SKM-1 treated with dmso at 0.1 percent for 144 hours (cell line): ENCODE measurements around the gene FBF1.
"Not testable (repeated sequence)": the region's sequence is repeated elsewhere in the genome, so short reads cannot be mapped to it uniquely, and the experiment has no call there.

Experiments
- DNase-seq: peaks from one replicate; lab custom pipeline; 2025; ENCODE audit not compliant: unreplicated experiment; lab: John Stamatoyannopoulos, UW

The FBF1 gene

DNA sequence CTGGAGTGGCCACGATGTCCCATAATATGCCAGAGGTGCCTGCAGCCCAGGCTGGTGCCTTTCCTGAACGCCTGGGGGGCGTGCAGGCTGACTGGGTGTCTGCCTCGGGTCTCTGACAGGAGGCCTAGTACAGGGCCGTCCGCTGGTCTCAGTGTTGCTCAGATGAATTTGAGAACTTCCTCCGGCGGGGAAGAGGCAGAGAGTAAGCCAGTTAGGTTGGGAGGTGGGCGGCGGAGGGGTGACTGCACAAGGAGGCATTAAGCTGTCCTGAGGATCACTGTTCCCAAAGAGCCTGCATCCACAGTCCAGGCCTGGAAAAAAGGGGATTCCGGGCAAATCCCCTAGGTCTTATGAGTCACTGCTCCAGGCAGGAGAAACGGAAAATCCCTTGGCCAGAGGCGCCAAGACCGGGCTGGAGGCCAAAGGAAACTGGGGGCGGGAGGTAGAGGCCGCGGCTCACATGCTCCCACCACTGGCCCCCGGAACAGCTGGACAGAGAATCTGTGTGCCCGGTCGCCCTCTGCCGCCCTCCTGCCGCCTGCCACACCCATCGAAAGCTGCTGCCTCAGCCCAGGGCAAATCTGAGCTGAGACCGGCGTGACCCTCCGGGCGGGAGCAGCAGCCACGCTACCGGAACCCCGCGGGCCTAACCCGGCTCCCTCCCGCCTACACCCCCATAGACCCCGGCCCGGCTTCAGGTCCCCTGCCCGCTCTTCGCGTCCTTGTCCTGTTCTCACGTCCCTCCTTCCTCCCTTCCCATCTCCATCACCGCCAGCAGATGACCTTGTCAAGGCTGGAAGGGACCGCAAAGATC, 63.7 kb downstream of the FBF1 start:
- DNase-seq = no peak

DNA sequence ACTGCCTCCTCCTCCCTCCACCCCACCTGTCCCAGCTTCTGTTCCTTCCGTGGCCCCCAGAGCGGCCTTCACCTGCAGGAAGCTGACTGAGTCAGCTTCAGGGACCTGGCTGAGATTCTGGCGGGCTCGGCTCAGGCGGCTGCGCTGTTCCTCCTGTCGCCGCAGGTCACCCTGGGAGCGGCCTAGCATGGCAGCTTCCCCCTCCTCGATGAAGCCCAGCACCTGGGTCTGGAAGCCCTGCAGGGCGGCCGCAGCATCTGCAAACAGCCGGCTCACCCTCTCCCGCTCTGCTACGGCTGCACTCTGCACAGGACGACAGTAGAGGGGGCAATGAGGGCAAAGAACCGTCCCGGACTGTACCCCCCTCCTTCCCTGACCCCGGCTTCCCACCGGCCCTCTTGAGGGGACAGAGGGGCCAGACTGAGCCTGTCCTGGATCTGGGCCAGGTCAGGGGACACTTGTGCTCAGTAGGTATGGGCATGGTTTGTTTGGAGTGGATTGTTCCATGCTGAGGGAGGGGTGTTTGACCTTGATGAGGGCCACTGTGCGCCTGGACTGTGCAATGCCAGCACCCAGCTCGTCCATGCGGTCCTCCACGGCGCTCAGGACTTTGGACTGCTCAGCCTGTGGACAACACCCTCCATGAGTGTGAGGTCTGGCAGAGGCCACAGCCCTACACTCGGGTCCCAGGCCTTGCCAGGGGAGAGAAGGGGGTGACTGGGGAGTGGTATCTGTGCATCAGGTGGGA, 64.5 kb downstream of the FBF1 start:
- no peak for DNase-seq

DNA sequence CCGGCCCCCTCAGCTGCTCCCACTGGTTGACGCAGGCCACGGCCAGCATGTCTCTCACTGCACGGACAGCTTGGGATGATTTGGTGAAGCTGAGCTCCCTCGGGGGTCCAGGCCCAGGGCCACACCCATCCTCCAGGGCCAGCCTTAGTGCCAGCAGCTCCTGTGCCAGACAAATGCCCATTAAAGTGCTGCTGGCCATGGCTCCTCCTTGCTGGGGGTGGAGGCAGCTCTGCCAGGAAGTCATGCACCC, 65.0 kb downstream of the FBF1 start:
- DNase-seq = no peak

DNA sequence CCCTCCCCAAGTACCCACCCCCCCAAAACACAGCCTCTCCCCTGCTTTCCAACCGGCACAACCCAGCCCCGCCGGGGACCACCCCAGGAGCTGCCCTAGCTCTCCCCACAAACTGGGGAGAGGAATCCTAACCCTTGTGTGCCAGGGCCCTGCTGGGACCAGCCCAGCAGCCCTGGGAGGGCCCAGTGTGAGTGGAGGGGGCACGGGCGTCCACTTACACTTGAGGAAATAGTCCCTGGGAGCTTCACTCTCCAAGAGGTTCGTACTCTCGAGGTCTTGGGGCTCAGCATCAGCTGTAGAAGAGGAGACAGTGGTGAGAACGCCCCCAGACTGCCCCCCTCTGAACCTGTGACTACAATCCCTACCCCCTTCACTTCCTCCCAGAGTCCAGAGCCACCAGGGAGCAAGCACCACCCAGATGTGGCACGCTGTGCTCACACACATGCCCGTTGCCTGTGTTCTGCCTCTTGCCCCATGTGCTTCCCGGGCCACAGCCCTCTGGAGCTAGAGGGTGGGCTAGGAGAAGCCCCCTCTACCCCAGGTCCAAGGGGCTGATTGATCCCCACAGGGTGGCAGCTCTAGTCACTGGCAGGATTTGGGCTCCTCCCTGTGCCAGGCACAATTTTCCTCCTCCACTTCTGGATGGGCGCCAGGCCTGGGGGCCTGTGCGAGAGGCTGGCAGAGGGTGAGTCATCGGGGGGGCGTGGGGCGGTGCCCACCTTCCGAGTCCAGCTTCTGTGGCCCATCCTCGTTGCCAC, 65.5 kb downstream of the FBF1 start:
- no peak for DNase-seq

DNA sequence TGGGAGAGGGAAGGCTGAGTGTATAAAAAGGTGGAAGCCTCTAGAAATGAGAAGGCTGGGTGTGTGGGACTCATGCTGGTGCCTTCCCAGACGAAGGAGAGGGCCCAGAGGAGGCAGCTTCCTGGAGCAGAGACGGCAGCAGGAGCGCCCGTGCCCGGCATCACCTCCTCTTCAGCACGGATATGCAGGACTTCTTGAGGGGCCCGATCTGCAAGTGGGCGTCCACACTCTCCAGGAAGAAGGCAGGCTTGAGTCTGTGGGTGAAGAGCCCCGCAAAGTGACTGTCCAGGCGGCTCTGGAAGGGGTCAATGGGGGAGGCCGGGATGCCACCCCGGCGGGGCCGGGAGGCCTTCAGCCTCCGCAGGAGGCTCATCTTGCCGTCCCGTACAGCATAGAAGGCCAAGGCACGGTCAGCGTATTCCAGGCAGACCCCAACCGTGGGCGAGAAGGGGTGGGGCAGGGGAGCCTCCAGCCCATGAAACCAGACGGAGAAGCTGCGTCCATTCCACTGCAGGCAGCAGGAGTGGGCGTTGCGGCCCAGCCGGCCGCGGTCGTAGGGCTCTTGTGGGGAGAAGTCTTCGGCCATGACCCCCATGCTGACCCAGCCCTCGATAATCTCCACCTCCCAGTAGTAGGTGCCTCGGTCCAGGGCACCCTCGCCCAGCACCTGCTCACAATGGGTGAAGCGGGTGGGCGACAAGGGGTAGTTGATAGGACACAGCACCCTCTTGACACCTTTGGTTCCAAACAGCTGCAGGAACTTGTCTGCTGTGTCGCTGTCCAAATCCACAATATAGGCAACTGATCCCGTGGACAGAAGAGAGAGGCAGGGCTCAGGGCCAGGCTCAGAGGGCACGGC, 66.3 kb downstream of the FBF1 start:
- DNase-seq = no peak

DNA sequence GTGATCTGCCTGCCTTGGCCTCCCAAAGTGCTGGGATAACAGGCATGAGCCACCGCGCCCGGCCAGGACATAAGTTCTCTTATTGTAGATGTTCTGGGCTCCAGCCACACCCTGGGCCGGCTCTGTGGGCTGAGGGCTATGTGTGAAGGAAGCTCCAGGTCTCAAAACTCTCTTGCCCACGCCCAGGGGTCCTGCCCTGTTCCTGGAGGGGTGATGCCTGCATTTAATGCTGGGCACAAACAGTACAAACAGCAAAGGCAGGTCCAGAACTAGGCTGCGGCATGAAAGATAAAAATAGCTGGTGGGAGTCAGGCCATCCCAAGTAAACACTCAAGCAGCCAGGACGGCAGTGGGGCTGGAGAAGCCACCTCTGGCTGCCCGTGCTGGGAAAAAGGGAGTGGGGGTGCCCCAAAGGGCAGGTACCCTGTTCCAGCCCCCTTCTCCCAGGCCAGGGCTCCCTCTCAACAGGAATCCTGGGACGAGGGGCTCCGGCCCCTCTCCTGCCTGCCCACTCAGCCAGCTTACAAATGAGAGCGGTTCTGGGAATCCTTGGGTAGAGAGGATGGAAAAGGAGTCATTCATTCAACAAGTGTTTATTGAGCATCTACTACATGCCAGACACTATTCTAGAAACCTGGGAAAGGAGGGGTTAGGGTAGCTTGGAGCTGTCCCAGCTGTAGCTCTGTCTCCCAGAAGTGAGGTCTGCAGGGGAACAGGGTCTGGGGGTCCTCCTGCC, 67.1 kb downstream of the FBF1 start:
- no peak for DNase-seq

DNA sequence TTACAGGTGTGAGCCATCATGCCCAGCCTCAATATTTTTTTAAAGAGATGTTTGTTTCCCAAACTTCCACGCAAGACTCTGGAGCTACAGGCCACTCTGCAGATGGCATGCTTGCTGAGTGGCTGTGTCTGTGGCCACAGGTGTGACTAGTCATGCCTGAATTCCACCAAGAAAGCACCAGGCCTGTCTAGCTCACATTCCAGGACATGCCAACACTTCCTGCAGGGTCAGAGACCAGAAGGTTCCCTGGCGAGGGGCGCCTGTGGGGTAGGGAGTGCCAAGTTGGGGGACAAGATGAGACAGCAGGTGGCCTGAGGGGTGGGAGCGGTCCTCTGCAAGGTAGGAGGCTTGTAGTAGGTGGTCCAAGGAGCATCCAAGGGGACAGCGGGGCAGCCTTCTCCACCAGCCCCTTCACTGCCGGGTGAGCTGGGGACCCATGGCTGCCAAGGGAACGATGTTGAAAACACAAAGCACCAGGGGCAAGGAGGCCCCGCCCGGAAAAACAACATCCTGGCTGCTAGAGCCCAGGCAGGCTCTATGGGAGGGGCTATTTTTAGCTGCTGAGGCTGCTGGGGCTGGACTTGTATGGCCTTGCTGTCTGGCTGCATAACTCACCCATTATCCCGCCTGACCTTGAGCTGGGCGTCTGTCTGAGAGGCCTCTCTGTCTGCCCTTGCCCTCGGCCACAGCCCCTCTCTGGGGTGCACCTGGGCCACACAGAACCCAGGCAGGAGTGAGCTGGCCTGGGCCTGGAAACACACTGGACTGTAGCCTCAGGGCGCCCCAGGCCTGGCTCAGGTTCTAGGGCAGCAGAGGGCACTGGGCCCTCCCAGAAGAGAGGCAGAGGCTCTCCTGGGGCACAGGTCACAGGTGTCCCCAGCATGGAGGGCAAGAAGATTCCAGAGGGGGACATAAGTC, 68.1 kb downstream of the FBF1 start:
- no peak for DNase-seq

DNA sequence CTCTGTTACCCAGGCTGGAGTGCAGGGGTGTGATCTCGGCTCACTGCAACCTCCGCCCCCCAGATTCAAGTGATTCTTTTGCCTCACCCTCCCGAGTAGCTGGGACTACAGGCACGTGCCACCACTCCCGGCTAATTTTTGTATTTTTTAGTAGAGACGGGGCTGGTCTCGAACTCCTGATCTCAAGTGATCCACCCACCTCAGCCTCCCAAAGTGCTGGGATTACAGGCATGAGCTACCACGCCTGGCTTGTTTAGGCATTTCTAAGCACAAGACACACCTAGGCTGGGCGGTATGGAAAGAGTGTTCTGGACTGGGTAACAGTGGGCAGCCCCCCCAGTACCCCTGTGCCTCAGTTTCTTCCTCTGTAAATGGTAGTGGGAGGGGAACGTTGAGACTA, 70.6 kb downstream of the FBF1 start:
- DNase-seq = not testable (repeated sequence)

DNA sequence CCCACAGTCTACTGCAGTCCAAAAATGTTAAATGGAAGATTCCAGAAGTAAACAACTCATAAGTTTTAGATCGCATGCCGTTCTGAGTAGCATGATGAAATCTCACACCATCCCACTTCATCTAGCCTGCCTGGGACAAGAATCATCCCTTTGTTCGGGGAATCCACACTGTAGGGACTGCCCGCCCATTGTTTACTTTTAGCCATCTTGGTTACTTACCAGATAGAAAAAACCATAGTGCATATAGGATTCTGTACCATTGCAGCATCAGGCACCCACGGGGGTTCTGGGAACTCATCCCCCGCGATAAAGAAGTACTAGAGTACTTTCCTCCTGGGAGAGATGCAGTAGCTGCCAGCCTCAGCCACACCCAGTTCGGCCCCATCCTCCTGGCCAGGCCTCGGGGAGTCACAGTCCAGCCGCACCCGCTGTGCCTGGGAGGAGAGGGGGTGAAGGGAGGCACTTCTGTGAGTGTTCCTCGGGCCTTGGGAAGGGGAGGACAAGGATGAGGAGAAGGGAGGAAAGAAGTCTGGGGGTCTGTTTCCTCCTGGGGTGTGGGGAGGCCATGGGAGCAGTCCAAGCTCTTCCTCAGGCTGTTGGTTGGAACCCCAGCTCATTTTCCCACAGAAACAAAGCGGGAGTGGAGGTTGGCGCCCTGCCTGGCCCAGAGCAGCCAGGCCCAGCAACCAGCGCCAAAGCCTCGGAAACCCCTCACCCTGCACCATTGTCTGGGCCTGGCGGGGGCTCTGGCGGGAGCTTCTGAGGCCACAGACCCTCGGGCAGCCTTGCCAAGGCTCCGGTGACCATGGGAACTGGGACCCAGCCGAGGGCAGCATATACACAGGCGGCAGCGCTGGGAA, 71.3 kb downstream of the FBF1 start:
- DNase-seq = no peak

DNA sequence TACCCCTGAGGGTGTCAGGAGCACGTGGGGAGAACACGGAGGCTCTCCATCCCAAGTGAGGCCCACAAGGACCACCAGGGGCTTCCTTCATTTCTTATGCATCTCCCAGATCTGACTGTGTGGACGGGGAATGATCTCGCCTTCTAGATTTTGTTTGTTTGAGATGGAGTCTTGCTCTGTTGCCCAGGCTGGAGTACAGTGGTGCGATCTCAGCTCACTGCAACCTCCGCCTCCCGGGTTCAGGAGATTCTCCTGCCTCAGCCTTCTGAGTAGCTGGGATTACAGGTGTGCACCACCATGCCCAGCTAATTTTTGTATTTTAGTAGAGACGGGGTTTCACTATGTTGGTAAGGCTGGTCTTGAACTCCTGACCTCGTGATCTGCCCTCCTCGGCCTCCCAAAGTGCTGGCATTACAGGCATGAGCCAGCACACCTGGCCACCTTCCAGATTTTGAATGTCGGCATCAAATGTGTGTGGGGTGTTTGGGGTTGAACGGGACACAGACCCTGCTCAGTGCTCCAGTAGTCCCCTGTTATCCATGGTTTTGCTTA, 72.0 kb downstream of the FBF1 start:
- not testable (repeated sequence) for DNase-seq

DNA sequence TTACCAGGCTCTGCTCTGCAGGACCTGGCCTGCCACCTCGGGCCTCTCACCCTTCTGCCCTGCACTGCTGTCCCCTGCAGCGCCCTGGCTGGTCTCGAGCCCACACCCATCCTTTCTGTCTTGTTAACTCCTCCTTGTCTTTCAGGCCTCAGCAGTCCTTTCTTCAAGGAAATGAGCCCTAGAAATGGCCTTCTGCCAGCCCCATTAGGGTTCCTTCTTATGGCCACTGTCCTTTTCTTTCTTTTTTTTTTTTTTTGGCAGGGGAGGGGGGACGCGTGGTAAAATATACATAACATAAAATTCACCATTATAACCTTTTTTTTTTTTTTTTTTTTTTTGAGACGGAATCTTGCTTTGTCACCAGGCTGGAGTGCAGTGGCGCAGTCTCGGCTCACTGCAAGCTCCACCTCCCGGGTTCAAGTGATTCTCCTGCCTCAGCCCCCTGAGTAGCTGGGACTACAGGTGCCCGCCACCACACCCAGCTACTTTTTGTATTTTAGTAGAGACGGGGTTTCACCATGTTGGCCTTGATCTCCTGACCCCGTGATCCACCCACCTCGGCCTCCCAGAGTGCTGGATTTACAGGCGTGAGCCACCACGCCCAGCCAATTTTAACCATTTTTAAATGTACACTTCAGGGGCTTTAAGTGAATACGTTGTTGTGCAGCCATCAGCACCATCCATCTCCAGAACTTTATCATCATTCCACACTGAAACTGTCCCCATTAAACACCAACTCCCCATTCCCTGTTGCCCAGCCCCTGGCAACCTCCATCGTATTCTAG, 75.2 kb downstream of the FBF1 start:
- DNase-seq = not testable (repeated sequence)

DNA sequence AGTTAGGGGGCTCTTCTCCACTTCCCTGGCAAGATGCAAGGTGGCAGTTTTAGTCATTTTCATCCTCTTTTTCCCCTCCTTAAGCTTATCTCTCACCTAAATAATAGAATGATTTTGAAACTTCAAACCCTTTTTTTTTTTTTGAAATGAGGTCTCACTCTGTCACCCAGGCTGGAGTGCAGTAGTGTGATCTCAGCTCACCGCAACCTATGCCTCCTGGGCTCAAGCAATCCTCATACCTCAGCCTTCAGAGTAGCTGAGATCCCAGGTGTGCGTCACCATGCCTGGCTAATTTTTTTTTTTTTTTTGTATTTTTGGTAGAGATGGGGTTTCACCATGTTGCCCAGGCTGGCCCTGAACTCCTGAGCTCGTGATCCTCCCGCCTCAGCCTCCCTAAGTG, 76.0 kb downstream of the FBF1 start:
- DNase-seq = not testable (repeated sequence)

DNA sequence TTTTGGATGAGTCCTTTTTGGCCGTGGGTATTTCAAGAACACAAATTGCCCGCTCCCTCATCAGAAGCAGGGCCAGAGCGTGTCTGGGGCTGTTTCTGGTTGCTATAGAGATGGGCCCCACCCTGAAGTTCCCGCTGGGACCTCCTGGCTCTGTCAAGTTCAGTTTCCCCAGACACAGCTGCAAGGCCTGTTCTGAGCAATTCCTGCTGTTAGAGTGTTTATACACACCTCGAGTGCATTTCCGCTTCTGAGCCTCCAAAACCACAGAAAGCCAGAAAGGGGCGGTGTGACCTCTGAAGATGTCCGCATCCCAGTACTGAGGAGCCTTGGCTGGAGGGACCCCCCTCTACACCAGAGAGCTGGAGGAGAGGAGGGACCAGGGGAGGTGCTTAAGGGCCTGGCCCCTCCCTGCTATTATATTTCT, 76.4 kb downstream of the FBF1 start:
- no peak for DNase-seq

DNA sequence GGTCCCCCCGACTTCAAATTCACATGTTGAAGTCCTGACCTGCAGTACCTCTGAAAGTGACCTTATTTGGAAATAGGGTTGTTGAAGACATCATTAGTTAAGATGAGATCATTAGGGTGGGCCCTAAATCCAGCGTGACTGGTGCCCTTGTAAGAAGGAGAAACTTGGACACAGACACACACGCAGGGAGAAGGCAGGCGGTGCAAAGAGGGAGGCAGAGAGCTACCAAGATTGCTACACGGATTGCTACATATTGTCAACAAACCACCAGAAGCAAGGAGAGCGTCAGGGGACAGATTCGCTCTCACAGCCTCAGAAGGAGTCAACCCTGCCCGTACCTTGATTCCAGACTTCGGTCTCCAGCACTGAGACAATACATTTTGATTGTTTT, 78.9 kb downstream of the FBF1 start:
- DNase-seq = no peak
